MV-4-11 (cell line): ENCODE data around the gene CTSL.
"Not testable (repeated sequence)": the region's sequence is repeated elsewhere in the genome, so short reads cannot be mapped to it uniquely, and the experiment has no call there.

Experiments
- DNase-seq: peaks from one replicate; lab custom pipeline; 2025; lab: John Stamatoyannopoulos, UW

Gene CTSL

GRCh38 chr9:87759980-87760379 lies 34.1 kb downstream of the CTSL start:
- not testable (repeated sequence) for DNase-seq

GRCh38 chr9:87760529-87760928 lies 34.6 kb downstream of the CTSL start:
- DNase-seq, result no peak

GRCh38 chr9:87763286-87763685 lies 37.4 kb downstream of the CTSL start:
- DNase-seq, result no peak

GRCh38 chr9:87765521-87765920 lies 39.6 kb downstream of the CTSL start:
- DNase-seq, result no peak

GRCh38 chr9:87766697-87767096 lies 40.8 kb downstream of the CTSL start:
- no peak for DNase-seq

GRCh38 chr9:87770616-87771315 lies 44.8 kb downstream of the CTSL start:
- no peak for DNase-seq

- no peak for DNase-seq
Observed at GRCh38 chr9:87771316-87772006, 45.5 kb downstream of the CTSL start.

GRCh38 chr9:87776481-87777379 lies 50.8 kb downstream of the CTSL start:
- DNase-seq, result no peak

- no peak for DNase-seq
Observed at GRCh38 chr9:87778996-87779395, 53.1 kb downstream of the CTSL start.
